ENCODE results near the gene CPNE9.
A peak's percentile ranks its signal among the peaks of the same experiment; 100 is the strongest.

Gene CPNE9, protein sequence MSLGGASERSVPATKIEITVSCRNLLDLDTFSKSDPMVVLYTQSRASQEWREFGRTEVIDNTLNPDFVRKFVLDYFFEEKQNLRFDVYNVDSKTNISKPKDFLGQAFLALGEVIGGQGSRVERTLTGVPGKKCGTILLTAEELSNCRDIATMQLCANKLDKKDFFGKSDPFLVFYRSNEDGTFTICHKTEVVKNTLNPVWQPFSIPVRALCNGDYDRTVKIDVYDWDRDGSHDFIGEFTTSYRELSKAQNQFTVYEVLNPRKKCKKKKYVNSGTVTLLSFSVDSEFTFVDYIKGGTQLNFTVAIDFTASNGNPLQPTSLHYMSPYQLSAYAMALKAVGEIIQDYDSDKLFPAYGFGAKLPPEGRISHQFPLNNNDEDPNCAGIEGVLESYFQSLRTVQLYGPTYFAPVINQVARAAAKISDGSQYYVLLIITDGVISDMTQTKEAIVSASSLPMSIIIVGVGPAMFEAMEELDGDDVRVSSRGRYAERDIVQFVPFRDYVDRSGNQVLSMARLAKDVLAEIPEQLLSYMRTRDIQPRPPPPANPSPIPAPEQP

DNA sequence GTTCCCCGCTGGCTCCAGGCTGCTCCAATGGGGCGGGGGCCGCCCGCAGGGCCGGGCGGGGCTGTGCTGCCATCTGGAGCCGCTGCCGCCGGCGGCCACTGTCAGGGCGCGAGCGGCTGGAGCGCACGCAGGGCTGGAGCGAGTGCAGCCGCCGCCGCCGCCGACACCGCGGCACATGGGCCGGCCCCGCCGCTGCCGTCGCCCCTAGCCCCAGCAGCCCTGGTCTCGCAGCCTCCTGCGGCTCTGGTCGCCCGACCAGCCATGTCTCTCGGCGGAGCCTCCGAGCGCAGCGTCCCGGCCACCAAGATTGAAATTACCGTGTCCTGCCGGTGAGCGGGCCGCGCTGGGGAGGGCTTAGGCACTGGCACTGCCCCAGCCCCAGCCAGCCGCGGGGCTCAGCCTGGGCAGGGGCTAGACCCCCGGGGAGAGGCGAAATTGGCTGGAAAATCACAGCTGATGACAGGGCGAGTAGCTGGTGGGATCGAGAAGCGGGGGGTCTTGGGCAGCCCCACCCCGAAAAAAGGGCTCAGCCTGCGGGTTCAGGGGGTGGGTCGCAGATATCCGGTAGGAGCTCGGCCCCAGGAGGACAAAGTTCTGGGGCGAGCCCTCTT lies at the start of gene CPNE9:
Gene CPNE9, plus strand, starts transcription at position 98 of the 611 bp plus-strand sequence. Its CDS starts 164 bp downstream, at position 262.
- Histone ChIP-seq H3K27ac (ENCODE audit: low read depth, low read length) (no peak within 1 kb of the TSS), H3K36me3 (ENCODE audit: insufficient read depth, low read length) (peaks cover 23% of the 10 kb centered on the region), H3K9ac (ENCODE audit: low read length) (no peak within 1 kb of the TSS), H3K9me3 (ENCODE audit: low read length) (no peaks in the 10 kb centered on the region), H3K4me1 (ENCODE audit: insufficient read depth, low read length) (peaks cover 11% of the 10 kb centered on the region), H3K4me3 (ENCODE audit: low read depth in 1 of 2, low read length in 2 of 2) (peak within 1 kb of the TSS in 1 of 2 donors; percentile 45), H3K27me3 (ENCODE audit: control insufficient read depth in 1 of 2, insufficient read depth in 2 of 2, low read length in 2 of 2) (peaks cover 13 to 14% of the 10 kb centered on the region in 2 donors)

DNA sequence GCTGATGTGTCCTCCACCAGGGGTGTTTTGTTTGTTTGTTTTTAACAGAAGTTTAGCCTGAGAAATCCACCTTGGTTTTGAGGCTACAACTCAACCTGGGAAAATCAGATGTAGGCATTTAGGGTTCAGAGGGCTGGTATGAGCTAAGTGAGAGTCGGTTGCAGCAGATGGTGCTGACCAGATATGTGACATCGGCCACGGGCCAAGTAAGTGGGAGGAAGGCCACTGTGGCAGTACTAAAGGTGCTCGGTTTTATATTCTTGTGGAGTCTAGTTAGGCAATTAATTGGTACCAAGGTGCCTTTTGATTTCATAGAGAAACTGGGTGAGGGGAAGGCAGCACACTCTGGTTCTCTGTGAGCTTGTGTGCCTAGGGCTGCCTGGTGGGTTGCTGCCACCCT lies 43.8 kb upstream of the CPNE9 start:
- H3K36me3 ChIP-seq (ENCODE audit: insufficient read depth, low read length): peaks cover 62% of the 10 kb centered on the region
- H3K27ac ChIP-seq (ENCODE audit: low read depth, low read length): no peak overlapping the region
- H3K27me3 ChIP-seq (ENCODE audit: control insufficient read depth in 1 of 2, insufficient read depth in 2 of 2, low read length in 2 of 2): no peaks in the 10 kb centered on the region
- H3K4me3 ChIP-seq (ENCODE audit: low read depth in 1 of 2, low read length in 2 of 2): no peak overlapping the region
- H3K9ac ChIP-seq (ENCODE audit: low read length): no peak overlapping the region
- H3K4me1 ChIP-seq (ENCODE audit: insufficient read depth, low read length): no peaks in the 10 kb centered on the region
- H3K9me3 ChIP-seq (ENCODE audit: low read length): no peaks in the 10 kb centered on the region

DNA sequence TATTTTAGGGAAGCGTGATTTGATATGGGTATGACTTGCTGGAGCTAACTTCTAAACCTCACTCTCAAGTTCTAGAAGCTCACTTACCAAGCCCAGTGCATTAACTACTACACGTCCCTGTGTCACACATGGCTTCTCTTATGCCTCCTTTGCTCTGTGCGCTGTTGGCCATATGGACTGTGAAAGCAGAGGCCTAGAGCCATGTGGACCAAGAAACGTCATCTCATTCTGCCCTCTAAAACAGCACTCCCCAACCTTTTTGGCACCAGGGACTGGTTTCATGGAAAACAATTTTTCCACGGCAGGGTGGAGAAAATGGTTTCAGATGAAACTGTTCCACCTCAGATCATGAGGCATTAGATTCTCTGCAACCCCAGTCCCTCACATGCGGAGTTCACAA lies 42.7 kb upstream of the CPNE9 start:
- Histone ChIP-seq H3K36me3 (ENCODE audit: insufficient read depth, low read length) (peaks cover 60% of the 10 kb centered on the region), H3K4me3 (ENCODE audit: low read depth in 1 of 2, low read length in 2 of 2) (no peak overlapping the region), H3K4me1 (ENCODE audit: insufficient read depth, low read length) (no peaks in the 10 kb centered on the region), H3K27me3 (ENCODE audit: control insufficient read depth in 1 of 2, insufficient read depth in 2 of 2, low read length in 2 of 2) (no peaks in the 10 kb centered on the region), H3K27ac (ENCODE audit: low read depth, low read length) (no peak overlapping the region), H3K9ac (ENCODE audit: low read length) (no peak overlapping the region), H3K9me3 (ENCODE audit: low read length) (no peaks in the 10 kb centered on the region)

DNA sequence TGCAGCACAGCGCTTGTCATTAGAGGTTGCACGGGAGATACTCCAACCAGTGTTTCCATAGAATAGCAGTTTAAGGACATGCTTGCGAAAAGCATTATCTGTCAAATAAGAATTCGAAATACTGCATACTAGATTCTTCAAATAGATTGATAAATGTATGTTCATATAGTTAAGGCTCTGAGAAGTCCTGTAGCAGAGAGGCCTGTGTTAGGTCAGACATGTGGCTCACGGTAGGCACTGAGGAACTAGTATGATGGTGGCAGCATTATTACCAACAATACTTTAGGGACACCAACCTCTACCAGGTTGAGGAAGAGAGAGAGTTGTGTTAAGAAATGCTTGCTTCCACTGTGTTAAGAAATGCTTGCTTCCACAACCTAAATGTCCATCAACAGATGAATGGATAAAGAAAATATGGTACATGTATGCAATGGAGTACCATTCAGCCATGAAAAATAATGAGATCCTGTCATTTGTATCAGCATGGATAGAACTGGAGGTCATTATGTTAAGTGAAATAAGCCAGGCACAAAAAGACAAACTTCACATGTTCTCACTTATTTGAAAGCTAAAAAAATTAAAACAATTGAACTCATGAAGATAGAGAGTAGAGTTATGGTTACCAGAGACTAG lies 39.4 kb upstream of the CPNE9 start:
- H3K9me3 ChIP-seq (ENCODE audit: low read length): no peaks in the 10 kb centered on the region
- H3K9ac ChIP-seq (ENCODE audit: low read length): no peak overlapping the region
- H3K27me3 ChIP-seq (ENCODE audit: control insufficient read depth in 1 of 2, insufficient read depth in 2 of 2, low read length in 2 of 2): no peaks in the 10 kb centered on the region
- no peak overlapping the region for H3K27ac ChIP-seq (ENCODE audit: low read depth, low read length)
- H3K4me1 ChIP-seq (ENCODE audit: insufficient read depth, low read length): peaks cover under 1% of the 10 kb centered on the region
- no peak overlapping the region for H3K4me3 ChIP-seq (ENCODE audit: low read depth in 1 of 2, low read length in 2 of 2)
- H3K36me3 ChIP-seq (ENCODE audit: insufficient read depth, low read length): peaks cover 64% of the 10 kb centered on the region

DNA sequence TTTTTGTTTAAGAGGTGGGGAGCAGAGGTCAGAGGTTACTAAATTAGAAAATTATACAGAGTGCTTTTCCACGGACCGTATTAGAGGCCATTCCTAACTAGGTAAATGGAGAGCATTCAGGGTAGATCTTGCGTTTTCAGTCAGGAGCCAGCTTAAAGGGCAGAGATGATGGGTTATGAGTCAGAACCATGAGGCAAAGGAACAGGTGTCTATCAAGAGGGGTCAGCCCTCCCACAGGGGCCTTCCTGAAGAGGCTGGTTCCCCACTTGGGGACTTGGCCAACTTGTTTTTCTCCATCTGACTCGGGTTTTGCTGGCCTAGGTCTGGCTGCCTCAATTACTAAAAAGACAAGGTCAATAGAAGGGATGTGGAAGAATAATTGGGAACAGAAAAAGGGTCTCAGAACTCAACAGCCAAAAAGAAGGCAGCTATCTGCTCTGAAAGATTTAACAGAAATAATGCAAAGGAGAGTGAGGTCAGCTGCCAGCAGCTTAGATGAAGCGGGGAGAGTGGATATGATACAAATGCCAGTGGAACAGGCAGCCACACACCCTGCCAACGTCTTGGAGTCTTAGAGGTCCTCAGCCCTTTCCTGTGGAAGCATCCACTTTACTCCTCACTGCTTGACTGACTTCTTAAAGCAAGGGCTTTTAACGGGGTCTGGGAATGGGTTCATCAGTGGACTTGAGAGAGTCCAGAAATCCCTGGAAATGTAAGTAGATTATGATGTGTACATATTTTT lies 36.8 kb upstream of the CPNE9 start:
- Histone ChIP-seq H3K27me3 (ENCODE audit: control insufficient read depth in 1 of 2, insufficient read depth in 2 of 2, low read length in 2 of 2) (no peaks in the 10 kb centered on the region), H3K27ac (ENCODE audit: low read depth, low read length) (no peak overlapping the region), H3K4me3 (ENCODE audit: low read depth in 1 of 2, low read length in 2 of 2) (no peak overlapping the region), H3K4me1 (ENCODE audit: insufficient read depth, low read length) (peaks cover 11% of the 10 kb centered on the region), H3K9me3 (ENCODE audit: low read length) (no peaks in the 10 kb centered on the region), H3K36me3 (ENCODE audit: insufficient read depth, low read length) (peaks cover 77% of the 10 kb centered on the region), H3K9ac (ENCODE audit: low read length) (no peak overlapping the region)

DNA sequence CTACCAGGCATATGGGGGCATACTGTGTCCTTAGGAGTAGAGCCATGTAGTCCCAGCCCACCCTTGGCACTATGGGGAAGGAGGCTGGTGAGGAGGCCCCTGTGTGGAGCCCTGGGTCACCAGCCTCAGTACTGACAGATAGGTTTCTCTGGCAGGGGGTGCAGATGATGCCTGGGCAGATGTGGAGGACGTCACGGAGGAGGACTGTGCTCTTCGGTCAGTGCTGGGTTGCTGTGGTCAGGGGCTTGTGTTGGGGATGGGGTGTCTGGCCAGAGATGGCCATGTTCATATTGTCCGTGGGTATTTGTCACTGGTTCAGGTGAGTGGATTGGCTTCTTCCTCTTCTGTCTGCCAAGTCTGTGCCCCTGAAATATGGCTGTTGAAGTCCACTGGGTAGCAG lies 34.4 kb upstream of the CPNE9 start:
- no peaks in the 10 kb centered on the region for H3K27me3 ChIP-seq (ENCODE audit: control insufficient read depth in 1 of 2, insufficient read depth in 2 of 2, low read length in 2 of 2)
- peaks cover 84% of the 10 kb centered on the region for H3K36me3 ChIP-seq (ENCODE audit: insufficient read depth, low read length)
- H3K4me1 ChIP-seq (ENCODE audit: insufficient read depth, low read length): peaks cover 11% of the 10 kb centered on the region
- no peak overlapping the region for H3K4me3 ChIP-seq (ENCODE audit: low read depth in 1 of 2, low read length in 2 of 2)
- no peaks in the 10 kb centered on the region for H3K9me3 ChIP-seq (ENCODE audit: low read length)
- no peak overlapping the region for H3K27ac ChIP-seq (ENCODE audit: low read depth, low read length)
- no peak overlapping the region for H3K9ac ChIP-seq (ENCODE audit: low read length)

DNA sequence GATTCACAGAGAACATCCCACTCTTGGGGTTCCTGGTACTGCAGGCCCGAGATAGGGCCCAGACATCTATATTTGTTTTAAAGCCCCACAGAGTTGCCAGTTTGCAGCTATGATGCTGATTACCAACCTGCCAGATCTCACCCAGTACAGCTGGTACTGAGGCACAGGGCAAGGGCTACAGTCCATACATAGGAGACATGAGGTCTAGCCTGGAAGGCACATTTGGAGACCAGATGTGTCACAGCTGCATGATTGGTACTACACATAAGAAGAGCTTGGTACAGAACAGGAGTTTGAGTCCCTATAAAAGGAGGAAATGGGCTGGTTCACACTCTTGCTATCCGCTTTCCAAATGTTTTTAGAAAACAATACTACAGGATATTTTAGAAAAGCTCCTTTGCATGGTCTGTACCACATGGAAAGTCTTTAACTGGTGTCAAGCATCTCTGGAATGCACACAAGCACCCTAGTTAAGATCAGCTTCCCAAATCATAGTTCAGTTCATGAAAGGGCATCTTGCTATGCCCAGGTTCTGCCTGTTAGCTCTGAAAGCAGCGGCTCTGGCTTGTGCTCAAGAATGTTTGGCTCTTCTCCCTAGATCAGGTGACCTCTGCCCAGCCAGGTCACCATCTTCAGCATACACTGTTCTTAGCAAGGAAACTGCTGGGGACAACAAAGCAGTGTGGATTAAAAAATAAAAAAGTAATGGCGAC lies 33.8 kb upstream of the CPNE9 start:
- Histone ChIP-seq H3K9ac (ENCODE audit: low read length) (no peak overlapping the region), H3K4me1 (ENCODE audit: insufficient read depth, low read length) (peaks cover 11% of the 10 kb centered on the region), H3K4me3 (ENCODE audit: low read depth in 1 of 2, low read length in 2 of 2) (no peak overlapping the region), H3K36me3 (ENCODE audit: insufficient read depth, low read length) (peaks cover 84% of the 10 kb centered on the region), H3K27ac (ENCODE audit: low read depth, low read length) (no peak overlapping the region), H3K27me3 (ENCODE audit: control insufficient read depth in 1 of 2, insufficient read depth in 2 of 2, low read length in 2 of 2) (no peaks in the 10 kb centered on the region), H3K9me3 (ENCODE audit: low read length) (no peaks in the 10 kb centered on the region)

DNA sequence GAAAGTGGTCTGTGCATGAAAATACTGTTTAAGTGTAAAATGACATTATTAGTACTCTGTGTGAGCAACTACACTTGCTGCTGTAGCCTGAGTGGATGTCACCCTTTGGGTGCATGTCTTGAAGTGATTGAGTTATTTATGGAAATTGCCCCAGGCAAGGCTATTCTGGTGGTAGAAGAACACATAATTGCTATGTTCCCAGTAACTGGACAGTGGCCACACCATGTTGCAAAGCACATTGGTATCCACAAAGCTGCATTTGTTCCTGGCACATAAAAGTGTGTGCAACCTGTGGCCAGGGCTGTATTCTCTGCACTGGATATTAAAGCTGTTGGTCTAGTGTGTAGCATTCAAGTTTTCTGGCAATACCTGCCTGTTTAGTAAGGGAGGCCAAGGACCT lies 30.6 kb upstream of the CPNE9 start:
- Histone ChIP-seq H3K9ac (ENCODE audit: low read length) (no peak overlapping the region), H3K27me3 (ENCODE audit: control insufficient read depth in 1 of 2, insufficient read depth in 2 of 2, low read length in 2 of 2) (no peaks in the 10 kb centered on the region), H3K36me3 (ENCODE audit: insufficient read depth, low read length) (peaks cover 97% of the 10 kb centered on the region), H3K4me1 (ENCODE audit: insufficient read depth, low read length) (peaks cover 11% of the 10 kb centered on the region), H3K9me3 (ENCODE audit: low read length) (no peaks in the 10 kb centered on the region), H3K4me3 (ENCODE audit: low read depth in 1 of 2, low read length in 2 of 2) (no peak overlapping the region), H3K27ac (ENCODE audit: low read depth, low read length) (no peak overlapping the region)

DNA sequence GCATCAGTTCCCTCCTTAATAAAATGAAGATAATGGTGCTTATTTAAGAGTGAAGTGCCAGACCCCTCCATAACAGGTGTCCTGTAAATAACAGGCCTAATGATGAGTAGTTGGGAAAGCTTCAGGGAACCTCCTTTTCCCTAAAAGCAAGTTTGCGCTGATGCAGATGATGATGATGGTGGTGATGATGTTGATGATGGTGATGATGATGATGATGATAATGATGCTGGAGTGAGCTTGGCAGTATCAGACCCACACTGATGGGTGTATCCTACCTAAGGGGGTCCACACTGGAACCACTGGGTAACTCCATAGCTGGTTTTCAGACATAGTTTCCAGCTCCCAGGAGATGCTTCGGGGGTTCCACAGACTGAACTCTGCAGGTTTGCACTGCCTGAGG lies 29.9 kb upstream of the CPNE9 start:
- no peak overlapping the region for H3K27ac ChIP-seq (ENCODE audit: low read depth, low read length)
- H3K36me3 ChIP-seq (ENCODE audit: insufficient read depth, low read length): peaks cover 97% of the 10 kb centered on the region
- H3K9ac ChIP-seq (ENCODE audit: low read length): no peak overlapping the region
- no peak overlapping the region for H3K4me3 ChIP-seq (ENCODE audit: low read depth in 1 of 2, low read length in 2 of 2)
- H3K4me1 ChIP-seq (ENCODE audit: insufficient read depth, low read length): peaks cover 11% of the 10 kb centered on the region
- no peaks in the 10 kb centered on the region for H3K27me3 ChIP-seq (ENCODE audit: control insufficient read depth in 1 of 2, insufficient read depth in 2 of 2, low read length in 2 of 2)
- no peaks in the 10 kb centered on the region for H3K9me3 ChIP-seq (ENCODE audit: low read length)

DNA sequence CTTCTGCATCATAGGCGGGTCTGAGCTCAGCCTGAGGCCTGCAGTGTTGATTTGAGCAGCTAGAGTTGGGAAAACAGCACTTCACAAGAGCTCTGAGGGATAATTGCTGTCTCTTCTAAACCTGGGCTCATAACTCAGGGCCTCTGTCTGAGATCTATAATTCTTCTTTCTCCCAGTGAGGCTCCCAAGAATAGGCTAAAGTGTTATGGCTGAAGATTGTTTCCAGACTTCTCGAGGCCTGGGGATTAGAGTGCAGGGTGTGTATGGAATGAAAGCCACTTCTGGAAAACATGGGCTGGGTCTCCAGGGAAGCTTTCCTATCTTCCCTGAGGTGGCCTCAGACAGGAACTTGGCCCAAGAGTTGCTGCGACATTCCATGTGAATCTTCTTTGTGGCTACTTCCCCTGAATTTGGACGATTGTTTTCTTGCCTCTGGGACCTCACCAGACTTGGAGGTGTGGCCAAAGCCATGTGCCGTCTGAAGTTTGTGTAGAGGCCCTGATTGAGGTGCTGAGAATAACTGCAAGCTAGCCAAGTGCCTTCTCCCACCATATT lies 27.8 kb upstream of the CPNE9 start:
- Histone ChIP-seq H3K9ac (ENCODE audit: low read length) (no peak overlapping the region), H3K4me3 (ENCODE audit: low read depth in 1 of 2, low read length in 2 of 2) (no peak overlapping the region), H3K36me3 (ENCODE audit: insufficient read depth, low read length) (peaks cover 96% of the 10 kb centered on the region), H3K9me3 (ENCODE audit: low read length) (no peaks in the 10 kb centered on the region), H3K4me1 (ENCODE audit: insufficient read depth, low read length) (no peaks in the 10 kb centered on the region), H3K27me3 (ENCODE audit: control insufficient read depth in 1 of 2, insufficient read depth in 2 of 2, low read length in 2 of 2) (no peaks in the 10 kb centered on the region), H3K27ac (ENCODE audit: low read depth, low read length) (no peak overlapping the region)

All from muscle layer of colon (tissue), 2 donors.